Lung microvascular endothelial cell (primary cell): ENCODE data around the gene PRAMEF20. TPM values are rescaled to one million over a fixed set of nuclear protein-coding genes. Genes with fewer than 3 reads are reported as not detected.
"Not testable (repeated sequence)": the region's sequence is repeated elsewhere in the genome, so short reads cannot be mapped to it uniquely, and the experiment has no call there.

ENCODE experiments used
- DNase-seq, 2 donors: peaks; one replicate each; pipeline versions ENCODE4 v3.0.0 to v3.0.0-alpha.2; 2010; ENCODE audit warnings: low read depth in 2 of 2
- total RNA-seq: library from RNA; depleted of rRNA; stranded (reverse); fragments of >200 nt; gene quantifications from 2 replicates; pipeline ENCODE4 v1.2.1, GENCODE V29; 2014

Gene PRAMEF20
- not detected in 2 replicates for total RNA-seq

GRCh38 chr1:13410150-13410549 is at the start of gene PRAMEF20:
PRAMEF20 (plus strand) TSS chr1:13410450; CDS start chr1:13416355, 5,905 bp downstream.
- not testable (repeated sequence) for DNase-seq

- DNase-seq, result not testable (repeated sequence)
Observed at GRCh38 chr1:13362364-13362763, 47.9 kb upstream of the PRAMEF20 start.

GRCh38 chr1:13364928-13365327 is 45.3 kb upstream of the PRAMEF20 start:
- DNase-seq, result not testable (repeated sequence)

GRCh38 chr1:13366536-13366935 is 43.7 kb upstream of the PRAMEF20 start:
- not testable (repeated sequence) for DNase-seq

GRCh38 chr1:13368544-13368943 is 41.7 kb upstream of the PRAMEF20 start:
- peak in 1 of 2 donors; percentile 1 for DNase-seq

GRCh38 chr1:13378983-13379382 is 31.3 kb upstream of the PRAMEF20 start:
- not testable (repeated sequence) for DNase-seq

GRCh38 chr1:13380380-13380779 is 29.9 kb upstream of the PRAMEF20 start:
- not testable (repeated sequence) for DNase-seq

- DNase-seq, result not testable (repeated sequence)
Observed at GRCh38 chr1:13389332-13389731, 20.9 kb upstream of the PRAMEF20 start, which contains the start of gene PRAMEF17. PRAMEF17 (plus strand) TSS chr1:13389632; CDS start chr1:13389658, 26 bp downstream.

- not testable (repeated sequence) for DNase-seq
Observed at GRCh38 chr1:13393004-13393403, 17.2 kb upstream of the PRAMEF20 start.

GRCh38 chr1:13394761-13395160 is 15.5 kb upstream of the PRAMEF20 start:
- not testable (repeated sequence) for DNase-seq

- DNase-seq, result not testable (repeated sequence)
Observed at GRCh38 chr1:13395311-13395710, 14.9 kb upstream of the PRAMEF20 start.

GRCh38 chr1:13407811-13408210 is 2.4 kb upstream of the PRAMEF20 start:
- no peak for DNase-seq

GRCh38 chr1:13430495-13430894 is 20.2 kb downstream of the PRAMEF20 start:
- no peak for DNase-seq

- DNase-seq, result no peak
Observed at GRCh38 chr1:13432251-13432650, 22.0 kb downstream of the PRAMEF20 start.

- DNase-seq, result not testable (repeated sequence)
Observed at GRCh38 chr1:13433694-13434358, 23.6 kb downstream of the PRAMEF20 start.

- DNase-seq, result no peak
Observed at GRCh38 chr1:13435458-13435857, 25.2 kb downstream of the PRAMEF20 start.

- not testable (repeated sequence) for DNase-seq
Observed at GRCh38 chr1:13439104-13439783, 29.0 kb downstream of the PRAMEF20 start.

- no peak for DNase-seq
Observed at GRCh38 chr1:13443335-13443979, 33.2 kb downstream of the PRAMEF20 start.

- no peak for DNase-seq
Observed at GRCh38 chr1:13450204-13450603, 40.0 kb downstream of the PRAMEF20 start.

GRCh38 chr1:13451399-13451965 is 41.2 kb downstream of the PRAMEF20 start:
- no peak for DNase-seq

- no peak for DNase-seq
Observed at GRCh38 chr1:13456904-13457532, 46.8 kb downstream of the PRAMEF20 start.
